Testis (tissue), 2 donors: ENCODE data around the gene ATG7.

Experiments
- POLR2A ChIP-seq: fragments of 450-650 bp; IDR thresholded peaks from one replicate; pipeline ENCODE4 v1.6.1; 2017; ENCODE audit warnings: antibody characterized with exemption, mild to moderate bottlenecking, moderate library complexity
- TF ChIP-seq, protein P1 (sequence below), 3 experiments: fragments of 450-650 bp in 2 of 3; fragments of 200-600 bp in 1 of 3; sonication (generic) in 1 of 3; IDR thresholded peaks; one replicate each; pipeline ENCODE4 v1.5.1; 2016 to 2019; ENCODE audit warnings: antibody characterized with exemption in 3 of 3, mild to moderate bottlenecking in 2 of 3, moderate library complexity in 1 of 3

GRCh38 chr3:11553436-11554235 is 281.4 kb downstream of the ATG7 start:
- TF ChIP-seq, protein P1, sequence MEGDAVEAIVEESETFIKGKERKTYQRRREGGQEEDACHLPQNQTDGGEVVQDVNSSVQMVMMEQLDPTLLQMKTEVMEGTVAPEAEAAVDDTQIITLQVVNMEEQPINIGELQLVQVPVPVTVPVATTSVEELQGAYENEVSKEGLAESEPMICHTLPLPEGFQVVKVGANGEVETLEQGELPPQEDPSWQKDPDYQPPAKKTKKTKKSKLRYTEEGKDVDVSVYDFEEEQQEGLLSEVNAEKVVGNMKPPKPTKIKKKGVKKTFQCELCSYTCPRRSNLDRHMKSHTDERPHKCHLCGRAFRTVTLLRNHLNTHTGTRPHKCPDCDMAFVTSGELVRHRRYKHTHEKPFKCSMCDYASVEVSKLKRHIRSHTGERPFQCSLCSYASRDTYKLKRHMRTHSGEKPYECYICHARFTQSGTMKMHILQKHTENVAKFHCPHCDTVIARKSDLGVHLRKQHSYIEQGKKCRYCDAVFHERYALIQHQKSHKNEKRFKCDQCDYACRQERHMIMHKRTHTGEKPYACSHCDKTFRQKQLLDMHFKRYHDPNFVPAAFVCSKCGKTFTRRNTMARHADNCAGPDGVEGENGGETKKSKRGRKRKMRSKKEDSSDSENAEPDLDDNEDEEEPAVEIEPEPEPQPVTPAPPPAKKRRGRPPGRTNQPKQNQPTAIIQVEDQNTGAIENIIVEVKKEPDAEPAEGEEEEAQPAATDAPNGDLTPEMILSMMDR (IDR thresholded peaks at IDR 0.05): no peak
- no peak for TF ChIP-seq POLR2A
